ENCODE measurements around the gene ADAMTS7. TPM values are rescaled to one million over a fixed set of nuclear protein-coding genes. Genes with fewer than 3 reads are reported as not detected.

The ADAMTS7 gene
- polyA plus RNA-seq, 1 experiment = 5.0 TPM

DNA sequence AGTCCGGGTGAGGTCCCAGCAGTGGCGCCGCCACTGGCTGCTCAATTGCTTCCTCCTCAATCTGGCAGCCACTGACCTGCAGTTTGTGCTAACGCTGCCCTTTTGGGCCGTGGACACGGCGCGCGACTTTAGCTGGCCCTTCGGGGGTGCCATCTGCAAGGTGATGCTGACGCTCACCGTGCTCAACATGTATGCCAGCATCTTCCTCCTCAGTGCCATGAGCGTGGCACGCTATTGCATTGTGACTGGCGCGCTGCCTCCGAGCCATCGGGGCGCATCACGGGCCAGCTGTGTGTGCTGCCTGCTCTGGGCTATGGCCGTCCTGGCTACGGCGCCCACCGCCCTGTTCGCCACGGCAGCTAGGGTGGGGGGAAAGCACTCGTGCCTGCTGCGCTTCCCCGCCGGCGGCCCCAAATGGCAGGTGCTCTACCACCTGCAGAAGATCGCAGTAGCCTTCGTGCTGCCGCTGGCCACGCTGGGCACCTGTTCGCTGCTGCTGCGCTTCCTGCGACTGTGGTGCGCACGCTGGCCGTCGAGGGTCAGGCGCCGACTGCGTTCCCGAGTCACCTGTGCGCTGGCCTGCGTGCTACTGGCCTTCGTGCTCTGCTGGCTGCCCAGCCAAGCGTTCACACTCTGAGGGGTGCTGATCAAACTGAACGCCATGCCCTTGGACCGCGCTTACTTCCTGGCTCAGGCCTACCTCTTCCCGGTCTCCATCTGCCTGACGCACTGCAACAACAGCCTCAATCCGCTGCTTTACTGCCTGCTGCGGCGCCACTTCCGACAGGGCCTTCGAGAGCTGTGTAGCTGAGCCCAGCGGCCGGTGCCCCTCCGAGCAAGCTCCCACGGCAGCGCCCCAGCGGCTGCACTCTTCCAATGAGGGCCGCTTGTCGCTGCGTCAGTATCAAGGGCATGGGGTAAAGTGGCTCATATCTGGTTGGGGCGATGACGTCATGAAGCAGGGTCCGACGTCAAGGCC lies 20.3 kb upstream of the ADAMTS7 start:
- Histone ChIP-seq H3K4me3 (ENCODE audit: low read depth, low read length) (no peak overlapping the region), H3K27ac (ENCODE audit: low read depth, low read length) (no peak overlapping the region), H3K27me3 (ENCODE audit: control insufficient read depth, insufficient read depth, low read length) (peaks cover 4% of the 10 kb centered on the region), H3K9me3 (ENCODE audit: control insufficient read depth, insufficient read depth, low read length) (no peaks in the 10 kb centered on the region; the same call in 1 of the 2 replicates)
- ChIA-PET CTCF (no interaction called here), POLR2A (no interaction called here)
- DNase-seq (ENCODE audit: low read depth, low spot score) = no peak
- no peak for TF ChIP-seq CTCF (IDR thresholded peaks at IDR 0.05; ENCODE audit: low read depth, low read length)

DNA sequence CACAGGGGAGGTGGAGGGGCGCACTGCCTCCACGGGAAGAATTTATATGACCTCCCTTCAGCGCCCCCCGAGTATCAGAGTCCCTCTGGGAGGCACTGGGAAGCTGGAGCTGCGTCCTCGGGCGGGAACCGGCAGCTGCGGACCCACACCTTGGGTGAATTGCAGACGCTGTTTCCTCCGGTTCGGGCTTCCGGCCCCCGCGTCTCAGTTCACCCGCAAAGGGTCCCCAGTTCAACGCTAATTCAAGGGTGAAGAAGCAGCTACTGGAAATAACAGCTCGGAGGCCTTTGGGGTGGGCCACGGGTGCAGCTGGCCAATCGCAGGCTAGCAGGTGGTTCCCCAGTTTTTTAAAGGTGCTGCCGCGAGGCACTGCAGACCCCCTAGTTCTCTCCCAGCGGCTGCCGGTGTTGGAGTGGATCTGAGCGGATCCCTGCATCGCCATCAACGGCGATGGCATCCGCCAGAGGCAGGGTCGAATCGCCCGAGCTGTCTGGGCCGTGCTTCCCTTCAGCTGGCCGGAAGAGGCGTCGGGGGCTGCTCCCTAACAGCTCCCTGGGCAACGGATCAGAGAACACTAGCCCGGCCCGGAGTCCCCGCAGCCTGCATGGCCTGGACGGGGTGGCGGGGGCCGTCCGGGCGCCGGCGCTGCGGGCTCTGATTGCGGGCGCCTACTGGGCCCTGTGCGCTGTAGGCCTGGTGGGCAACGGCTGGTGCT lies 19.4 kb upstream of the ADAMTS7 start:
- POLR2A ChIA-PET = no interaction called here
- Histone ChIP-seq H3K9me3 (ENCODE audit: control insufficient read depth, insufficient read depth, low read length) (no peaks in the 10 kb centered on the region; the same call in 1 of the 2 replicates), H3K4me3 (ENCODE audit: low read depth, low read length) (no peak overlapping the region), H3K27ac (ENCODE audit: low read depth, low read length) (no peak overlapping the region), H3K27me3 (ENCODE audit: control insufficient read depth, insufficient read depth, low read length) (peaks cover 4% of the 10 kb centered on the region)
- TF ChIP-seq CTCF (IDR thresholded peaks at IDR 0.05; ENCODE audit: low read depth, low read length) = no peak
- DNase-seq (ENCODE audit: low read depth, low spot score) = no peak
- CTCF ChIA-PET = no interaction called here

GRCh38 chr15:78828920-78829319 lies 17.7 kb upstream of the ADAMTS7 start:
- no peak for DNase-seq (ENCODE audit: low read depth, low spot score)
- no peak for TF ChIP-seq CTCF (IDR thresholded peaks at IDR 0.05; ENCODE audit: low read depth, low read length)

DNA sequence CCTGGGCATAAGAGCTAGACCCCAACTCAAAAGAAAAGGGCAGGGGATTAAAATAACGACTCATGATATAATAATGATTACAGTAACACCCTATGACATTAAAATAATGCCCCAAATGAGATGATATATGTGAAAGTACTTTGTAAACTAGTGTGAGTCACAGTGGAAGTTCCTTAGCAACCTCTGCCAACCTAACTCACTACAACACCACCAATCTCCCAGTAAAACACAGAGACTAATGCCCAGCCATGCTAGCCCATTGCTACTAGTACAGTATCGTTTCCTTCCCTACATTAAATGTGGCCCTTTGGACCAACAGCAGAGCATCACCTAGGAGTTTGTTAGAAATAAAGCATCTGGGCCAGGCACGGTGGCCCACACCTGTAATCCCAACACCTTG lies 11.2 kb upstream of the ADAMTS7 start:
- Histone ChIP-seq H3K27ac (ENCODE audit: low read depth, low read length) (no peak overlapping the region), H3K27me3 (ENCODE audit: control insufficient read depth, insufficient read depth, low read length) (no peaks in the 10 kb centered on the region), H3K4me3 (ENCODE audit: low read depth, low read length) (no peak overlapping the region), H3K9me3 (ENCODE audit: control insufficient read depth, insufficient read depth, low read length) (no peaks in the 10 kb centered on the region)
- no peak for DNase-seq (ENCODE audit: low read depth, low spot score)
- ChIA-PET POLR2A (interaction anchor here (0.6 to 0.8 kb wide), 2 partner anchors 57 to 488 kb away, joined by 3 to 4 read pairs; partner anchors contain the start of gene TMED3), CTCF (no interaction called here)
- TF ChIP-seq CTCF (IDR thresholded peaks at IDR 0.05; ENCODE audit: low read depth, low read length) = no peak

More at GRCh38 chr15:78828920-78829319, 17.7 kb upstream of the ADAMTS7 start:
- ChIA-PET CTCF (interaction anchor here (0.8 to 0.9 kb wide), 2 partner anchors 10 to 17 kb away, joined by 4 read pairs; partner anchors contain the start of gene ADAMTS7), POLR2A (no interaction called here)
- Histone ChIP-seq H3K4me3 (ENCODE audit: low read depth, low read length) (no peak overlapping the region), H3K27ac (ENCODE audit: low read depth, low read length) (no peak overlapping the region), H3K9me3 (ENCODE audit: control insufficient read depth, insufficient read depth, low read length) (no peaks in the 10 kb centered on the region; the same call in 1 of the 2 replicates), H3K27me3 (ENCODE audit: control insufficient read depth, insufficient read depth, low read length) (peaks cover 4% of the 10 kb centered on the region)

Measured in AG04450 (cell line).